ENCODE measurements around the gene RNF150.
"Not testable (repeated sequence)": the region's sequence is repeated elsewhere in the genome, so short reads cannot be mapped to it uniquely, and the experiment has no call there.

RNF150 gene

DNA sequence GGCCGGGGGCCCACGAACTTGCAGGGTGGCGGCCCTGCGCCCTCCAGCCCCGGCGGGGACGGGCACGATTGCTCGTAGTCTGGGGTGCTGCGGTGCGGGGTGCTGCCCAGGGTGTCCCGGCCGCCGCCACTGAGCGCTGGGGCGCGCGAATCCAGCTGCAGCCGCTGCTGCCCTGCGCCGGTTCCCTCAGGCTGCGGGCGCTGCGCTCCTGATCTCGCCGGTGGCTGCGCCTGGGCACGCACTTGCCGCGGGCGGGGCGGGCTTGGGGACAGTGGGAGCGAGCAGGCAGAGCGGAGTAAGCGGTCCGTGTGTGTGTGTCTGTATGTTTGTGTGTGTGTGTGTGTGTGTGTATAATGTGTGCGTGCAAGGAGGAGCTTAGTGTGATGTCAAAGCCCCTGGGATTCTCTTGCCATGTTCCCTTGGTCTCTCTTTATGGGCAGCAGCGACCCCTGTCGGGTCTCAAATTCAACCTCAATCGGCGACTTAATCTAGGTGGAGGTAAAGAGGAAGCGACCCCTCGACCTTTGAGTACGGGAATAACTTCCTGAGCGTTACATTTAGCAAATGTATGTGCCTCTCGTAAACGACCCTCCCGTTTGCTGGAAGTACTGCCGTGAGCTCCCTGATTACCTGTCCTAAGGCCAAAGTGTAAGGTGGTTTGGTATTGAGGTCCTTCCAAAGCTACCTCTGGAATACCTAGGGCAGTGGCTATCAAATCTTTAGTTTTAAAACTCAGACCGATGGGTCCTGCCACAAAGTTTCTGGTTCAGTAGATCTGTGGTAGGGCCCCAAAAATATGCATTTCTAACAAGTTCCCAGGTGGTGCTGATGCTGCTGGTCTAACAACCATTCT is at the start of gene RNF150:
Gene RNF150 (minus strand): TSS at position 324 of the 853 bp plus-strand sequence.
- DNase-seq = peak; percentile 89

DNA sequence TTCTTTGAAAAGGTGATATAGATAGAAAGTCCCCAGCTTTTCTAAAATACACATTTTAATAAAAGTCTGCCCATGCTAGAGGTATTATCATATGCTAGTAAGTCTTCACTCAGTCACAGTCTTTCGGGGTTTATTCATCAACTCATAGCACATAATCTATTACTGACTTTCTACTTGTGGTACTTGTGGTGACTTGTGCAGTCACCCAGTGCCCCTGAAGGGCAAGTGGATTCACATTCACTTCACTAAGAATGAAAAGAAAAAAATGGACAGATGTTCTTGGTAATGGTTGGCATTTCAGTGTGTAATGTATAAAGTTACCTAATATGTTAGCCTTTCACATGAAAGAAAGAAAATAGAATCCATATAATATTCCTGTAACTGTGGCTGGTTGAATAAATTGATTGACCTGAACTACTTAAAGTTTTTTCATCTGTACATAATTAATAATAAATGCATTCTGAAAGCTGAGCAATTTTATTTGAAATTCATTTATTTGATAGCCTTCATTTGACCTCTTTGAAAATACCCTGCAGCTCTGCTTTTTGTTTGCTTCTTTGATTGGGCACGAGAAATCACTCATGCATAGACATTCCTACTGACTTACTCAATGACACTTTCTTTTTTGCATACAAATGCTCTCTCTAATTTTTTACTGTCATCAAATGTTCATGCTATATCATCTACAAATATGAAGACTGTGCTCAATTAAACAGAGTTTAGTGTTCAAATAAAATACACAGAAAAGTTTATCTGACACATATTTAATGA is 47.9 kb upstream of the RNF150 start:
- no peak for DNase-seq

DNA sequence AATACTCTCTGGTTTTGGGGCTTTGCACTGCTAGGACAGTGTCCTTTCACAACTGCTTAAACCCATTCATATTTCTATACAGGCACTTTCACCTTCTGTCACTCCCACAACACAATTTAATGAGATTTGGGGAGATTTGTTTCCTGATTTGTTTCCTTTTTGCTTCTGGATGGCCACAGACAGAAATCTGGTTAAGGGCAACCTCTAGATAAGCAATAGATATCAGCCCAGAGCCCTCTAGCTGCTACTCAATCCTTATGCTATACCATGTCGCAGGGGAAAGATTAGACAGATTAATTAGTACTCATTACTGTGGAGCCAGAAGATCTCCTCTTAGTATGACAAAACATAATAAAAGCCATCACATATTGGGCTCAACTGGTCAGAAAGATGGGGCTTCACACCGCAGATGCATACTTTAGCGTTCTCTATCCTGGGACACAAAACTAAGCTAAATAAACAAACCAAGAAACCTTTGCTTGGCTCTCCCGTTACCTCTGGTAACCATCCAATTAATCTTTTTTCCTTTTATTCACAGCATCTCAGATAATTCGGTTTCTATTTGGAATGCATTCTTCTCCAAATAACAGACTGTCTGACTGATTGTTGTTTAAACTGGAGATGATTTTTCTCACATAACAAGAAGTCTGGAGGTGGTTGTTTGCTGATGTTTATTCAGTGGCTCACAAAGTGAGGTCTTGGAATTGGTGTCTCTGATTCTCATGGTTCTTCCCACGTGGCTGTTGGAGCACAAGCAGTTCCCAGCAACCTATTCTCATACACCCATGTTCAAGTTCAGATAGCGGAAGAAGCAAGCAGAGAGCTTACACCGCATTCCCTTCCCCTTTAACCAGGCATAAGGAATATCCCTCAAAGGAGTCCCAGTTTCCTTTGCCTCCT is 46.5 kb upstream of the RNF150 start:
- DNase-seq = no peak

DNA sequence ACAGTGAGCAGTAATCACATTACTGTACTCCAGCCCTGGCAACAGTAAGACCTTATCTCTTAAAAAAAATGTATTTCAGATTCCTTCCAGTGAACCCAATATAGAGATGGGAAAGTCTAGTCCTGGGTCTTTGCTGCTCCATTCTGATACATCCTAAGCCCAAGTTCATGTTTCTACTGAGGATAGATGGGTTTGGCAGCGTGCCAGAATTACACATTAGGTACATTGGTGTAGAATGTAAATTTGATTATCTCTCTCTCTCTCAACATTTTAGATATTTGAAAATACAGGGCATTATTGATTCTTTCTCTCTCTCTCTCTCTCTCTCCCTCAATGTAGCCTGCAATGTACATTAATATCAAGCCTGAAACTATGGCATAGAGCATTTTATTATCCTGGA is 43.9 kb upstream of the RNF150 start:
- DNase-seq = no peak

DNA sequence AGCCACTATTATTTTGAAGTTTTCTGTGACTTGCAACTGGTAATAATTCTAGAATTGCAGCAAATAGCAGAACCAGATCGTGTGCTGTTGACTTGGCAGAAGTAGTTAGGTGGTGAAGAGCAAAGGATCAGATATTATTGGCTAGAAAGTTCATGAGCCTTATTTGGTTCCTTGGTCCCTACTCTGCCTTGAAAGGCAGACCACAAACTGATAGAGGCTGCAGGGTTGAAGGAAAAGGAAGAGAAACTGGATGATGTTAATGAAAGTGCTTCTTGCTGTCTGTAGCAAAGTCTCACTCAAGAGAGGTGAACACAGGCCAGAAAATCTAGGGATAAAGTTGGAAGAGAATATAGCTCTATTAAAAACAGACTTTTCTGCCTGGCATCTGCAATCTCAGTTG is 41.2 kb upstream of the RNF150 start:
- no peak for DNase-seq

DNA sequence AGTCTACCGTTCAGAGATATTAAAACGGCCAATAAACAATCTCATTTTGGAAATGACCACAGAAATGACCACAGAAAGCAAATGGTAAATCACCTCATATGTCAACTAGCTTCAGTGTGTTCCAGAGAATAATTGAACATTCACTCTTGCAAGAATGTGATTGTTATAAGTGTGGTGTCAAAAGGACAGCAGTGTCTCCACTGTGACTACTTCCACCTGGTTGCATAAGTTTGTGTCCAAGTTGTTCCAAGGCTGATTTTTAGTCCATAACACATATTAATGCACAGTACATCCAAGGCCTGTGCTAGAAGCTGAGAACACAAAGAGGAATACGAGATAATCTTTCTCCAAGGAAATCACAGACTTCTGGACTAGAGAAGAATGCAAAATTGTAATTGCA is 37.4 kb upstream of the RNF150 start:
- no peak for DNase-seq

DNA sequence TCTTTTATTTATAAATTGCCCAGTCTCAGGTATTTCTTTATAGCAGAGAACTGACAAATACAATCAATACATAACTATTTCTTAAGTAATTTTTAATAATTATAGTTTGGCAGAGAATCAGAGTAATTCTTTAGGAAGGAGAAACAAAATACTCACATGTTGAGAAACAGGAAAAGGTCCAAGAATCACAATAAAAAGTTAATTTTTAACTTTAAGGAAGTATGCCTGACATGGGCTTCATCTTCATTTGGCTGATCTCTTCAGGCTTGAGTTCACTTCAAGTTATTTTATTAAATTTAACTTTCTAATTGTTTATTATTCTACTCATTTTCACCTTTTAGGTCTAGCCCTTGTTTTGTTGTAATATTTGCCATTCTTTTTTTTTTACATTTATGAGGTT is 36.1 kb upstream of the RNF150 start:
- no peak for DNase-seq

DNA sequence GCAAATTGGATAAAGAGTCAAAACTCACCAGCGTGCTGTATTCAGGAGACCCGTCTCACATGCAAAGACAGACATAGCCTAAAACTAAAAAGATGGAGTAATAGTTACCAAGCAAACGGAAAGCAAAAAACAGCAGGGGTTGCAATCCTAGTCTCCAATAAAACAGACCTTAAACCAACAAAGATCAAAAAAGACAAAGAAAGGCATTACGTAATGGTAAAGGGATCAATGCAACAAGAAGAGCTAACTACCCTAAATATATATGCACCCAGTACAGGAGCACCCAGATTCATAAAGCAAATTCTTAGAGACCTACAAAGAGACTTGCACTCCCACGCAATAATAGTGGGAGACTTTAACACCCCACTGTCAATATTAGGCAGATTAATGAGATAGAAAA is 31.7 kb upstream of the RNF150 start:
- not testable (repeated sequence) for DNase-seq

DNA sequence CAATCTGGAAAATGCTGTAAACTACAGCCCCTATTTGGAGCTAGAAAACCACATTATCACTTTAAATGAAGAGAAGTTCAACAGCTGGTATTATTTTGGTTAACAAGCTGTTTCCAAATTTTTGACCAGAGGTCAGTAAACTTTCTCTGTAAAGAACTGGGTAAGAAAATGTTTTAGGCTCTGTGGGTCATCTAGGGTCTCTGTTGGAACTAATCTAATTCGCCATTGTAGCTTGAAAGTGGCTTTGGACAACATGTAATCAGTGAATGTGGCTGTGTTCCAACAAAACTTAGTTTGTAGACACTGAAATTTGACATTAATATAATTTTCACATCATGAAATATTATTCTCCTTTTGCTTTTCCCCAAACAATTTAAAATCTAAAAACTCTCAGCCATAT is 25.8 kb upstream of the RNF150 start:
- DNase-seq = no peak

DNA sequence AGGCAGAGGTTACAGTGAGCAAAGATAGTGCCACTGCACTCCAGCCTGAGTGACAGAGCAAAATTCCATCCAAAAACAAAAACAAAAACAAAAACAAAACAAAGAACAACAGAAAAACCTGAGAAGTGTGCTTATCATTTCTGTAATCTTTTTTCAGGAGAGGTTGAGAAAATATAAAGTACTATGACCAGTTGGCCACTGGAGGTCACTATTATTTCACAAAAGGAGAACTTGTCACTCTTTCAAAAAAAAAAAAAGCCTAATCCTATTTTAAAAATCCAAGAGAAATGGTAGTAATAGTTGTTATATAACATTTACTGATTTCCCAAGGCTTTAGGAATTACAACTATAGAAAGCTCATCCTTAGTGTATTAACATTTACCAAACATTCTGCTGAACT is 24.9 kb upstream of the RNF150 start:
- peak; percentile 19 for DNase-seq

DNA sequence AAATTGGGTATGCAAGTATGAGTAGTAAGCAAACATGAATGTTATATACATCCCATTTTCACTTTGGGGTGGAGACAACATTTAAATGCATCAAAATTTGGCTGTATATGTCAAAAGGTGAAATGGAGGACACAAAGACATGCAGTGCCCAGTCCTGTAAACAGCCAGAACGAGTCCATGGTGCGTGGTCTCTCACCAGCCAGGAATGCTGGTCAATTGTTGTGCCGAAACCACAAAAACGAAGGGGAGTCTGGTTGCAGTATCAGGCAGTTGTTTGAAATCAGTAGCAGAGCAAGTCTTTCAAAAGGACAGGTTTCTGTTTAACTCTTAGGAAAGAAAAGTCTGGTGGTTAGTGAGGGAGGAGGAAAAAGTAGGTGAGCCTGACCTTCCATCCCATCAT is 22.3 kb upstream of the RNF150 start:
- no peak for DNase-seq

DNA sequence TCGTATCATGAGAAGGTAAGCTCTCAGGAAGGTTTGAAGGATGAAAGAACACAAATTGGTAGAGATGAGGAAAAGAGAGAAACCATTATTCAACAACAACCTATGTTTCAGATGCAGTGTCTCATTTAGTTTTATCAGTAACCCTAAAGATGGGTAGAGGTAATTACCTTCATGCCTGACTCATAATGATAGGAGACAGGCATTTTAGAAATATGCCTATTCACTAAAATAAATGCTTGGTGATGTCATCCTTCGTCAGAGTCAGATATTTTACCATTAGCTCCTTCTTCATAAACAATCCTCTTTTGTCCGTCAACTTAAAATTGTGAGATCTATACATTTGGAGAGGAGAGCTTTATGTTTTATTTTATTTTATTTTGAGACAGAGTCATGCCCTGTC is 21.5 kb upstream of the RNF150 start:
- DNase-seq = no peak

DNA sequence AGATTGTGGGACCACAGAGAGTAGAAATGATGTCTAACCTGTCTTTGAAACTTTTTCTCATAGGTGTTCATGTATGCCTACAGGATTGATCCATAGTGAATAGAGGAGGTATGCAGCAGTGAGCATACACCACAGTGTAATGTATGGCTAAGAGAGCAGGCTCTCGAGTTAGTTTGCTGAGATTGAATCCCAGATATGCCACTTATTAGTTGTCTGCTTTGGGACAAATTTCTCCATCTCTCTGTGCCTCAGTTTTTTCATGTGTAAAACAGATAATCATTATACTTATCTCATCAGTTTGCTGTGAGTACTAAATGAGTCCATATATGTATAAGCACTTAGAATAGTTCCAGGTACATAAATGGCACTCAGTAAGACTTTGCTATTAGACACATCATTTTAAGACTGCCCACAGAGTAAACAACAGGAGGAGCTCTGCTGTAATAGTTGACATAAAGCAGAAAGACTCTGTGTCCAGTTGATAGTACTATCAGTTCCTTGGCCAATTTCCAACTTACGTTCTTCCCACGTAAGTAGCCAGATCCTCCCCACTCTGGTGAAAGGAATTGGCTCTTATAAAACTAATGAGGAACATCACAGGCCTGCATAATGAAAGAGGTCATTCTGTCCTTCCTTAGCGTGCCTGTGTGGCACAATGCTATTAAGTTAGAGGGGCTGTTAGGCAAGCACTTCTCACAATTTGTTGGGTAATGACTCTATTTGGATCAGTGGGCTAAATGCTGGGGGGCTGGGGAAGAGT is 20.7 kb upstream of the RNF150 start:
- no peak for DNase-seq

DNA sequence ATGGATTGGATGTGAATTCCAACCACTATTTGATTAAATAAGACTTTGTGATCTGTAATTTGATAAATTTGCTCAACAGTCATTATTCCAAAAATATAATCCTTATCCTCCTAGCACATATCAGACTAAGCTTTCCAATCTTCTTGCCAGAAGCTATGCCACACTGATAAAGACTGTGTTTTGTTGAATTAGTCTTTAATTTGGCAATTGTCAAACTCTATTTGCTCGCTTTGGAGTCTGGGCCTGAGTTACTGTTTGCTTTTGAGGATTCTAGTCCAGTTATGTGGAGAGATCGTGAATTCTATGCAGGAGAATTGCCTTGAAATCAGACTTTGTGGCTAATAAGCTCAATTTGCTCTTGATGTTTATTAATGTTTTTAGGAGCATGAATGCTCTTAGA is 10.9 kb upstream of the RNF150 start:
- DNase-seq = no peak

DNA sequence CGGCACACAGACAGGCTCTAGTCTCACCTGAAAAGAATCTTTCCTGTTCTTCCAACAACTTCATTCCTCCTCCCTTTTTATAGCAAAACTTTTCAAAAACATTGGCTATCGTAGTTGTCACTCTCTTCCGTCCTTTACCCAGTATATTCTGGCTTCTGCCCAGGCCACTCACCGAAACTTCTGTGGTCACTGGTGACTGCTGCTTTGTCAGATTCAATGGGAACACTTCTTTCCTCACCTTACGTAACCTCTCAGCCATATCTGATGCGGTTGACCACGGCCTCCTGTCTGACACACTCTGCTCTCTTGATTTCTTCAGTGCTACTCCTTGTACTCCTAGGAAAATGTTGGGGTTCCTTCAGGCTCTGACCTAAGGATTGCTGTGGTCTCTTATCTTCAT is 9.2 kb upstream of the RNF150 start:
- DNase-seq = no peak

DNA sequence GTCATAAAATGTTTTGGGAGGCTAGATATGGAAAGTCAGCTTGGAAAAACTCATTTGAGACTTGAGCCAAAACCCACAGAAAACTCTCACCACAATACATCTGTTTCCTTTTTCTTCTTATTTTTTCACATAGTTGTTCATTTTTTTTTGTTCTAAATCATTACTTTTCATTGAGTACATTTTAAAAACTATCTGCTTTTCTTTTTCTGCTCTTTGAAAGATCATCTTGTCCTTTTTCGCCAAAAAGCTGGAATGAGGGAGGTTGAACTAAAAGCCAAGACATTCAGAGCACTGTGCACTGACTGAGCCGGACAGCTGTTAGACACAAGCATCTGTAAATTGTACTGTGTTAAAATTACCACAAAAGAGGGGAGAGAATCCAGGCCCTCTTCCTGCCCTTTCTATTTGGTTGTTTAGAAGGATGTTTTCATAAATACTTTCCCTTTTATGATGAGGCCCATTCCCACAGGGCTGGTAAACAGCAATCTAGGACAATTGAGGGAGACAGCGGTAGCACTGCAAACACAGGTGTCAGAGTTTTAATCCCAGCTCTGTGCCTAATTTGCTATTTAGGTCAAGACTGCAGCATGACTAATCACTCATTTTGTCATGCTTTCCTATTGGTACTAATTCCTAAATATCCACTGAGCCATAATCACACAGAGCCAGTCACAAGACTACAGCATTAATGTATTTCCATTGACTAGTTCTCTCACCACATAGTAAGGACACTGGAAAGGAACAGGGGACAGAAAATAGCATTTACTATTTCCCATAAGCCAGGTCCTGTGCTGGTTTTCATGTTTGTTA is 7.3 kb upstream of the RNF150 start:
- DNase-seq = no peak

DNA sequence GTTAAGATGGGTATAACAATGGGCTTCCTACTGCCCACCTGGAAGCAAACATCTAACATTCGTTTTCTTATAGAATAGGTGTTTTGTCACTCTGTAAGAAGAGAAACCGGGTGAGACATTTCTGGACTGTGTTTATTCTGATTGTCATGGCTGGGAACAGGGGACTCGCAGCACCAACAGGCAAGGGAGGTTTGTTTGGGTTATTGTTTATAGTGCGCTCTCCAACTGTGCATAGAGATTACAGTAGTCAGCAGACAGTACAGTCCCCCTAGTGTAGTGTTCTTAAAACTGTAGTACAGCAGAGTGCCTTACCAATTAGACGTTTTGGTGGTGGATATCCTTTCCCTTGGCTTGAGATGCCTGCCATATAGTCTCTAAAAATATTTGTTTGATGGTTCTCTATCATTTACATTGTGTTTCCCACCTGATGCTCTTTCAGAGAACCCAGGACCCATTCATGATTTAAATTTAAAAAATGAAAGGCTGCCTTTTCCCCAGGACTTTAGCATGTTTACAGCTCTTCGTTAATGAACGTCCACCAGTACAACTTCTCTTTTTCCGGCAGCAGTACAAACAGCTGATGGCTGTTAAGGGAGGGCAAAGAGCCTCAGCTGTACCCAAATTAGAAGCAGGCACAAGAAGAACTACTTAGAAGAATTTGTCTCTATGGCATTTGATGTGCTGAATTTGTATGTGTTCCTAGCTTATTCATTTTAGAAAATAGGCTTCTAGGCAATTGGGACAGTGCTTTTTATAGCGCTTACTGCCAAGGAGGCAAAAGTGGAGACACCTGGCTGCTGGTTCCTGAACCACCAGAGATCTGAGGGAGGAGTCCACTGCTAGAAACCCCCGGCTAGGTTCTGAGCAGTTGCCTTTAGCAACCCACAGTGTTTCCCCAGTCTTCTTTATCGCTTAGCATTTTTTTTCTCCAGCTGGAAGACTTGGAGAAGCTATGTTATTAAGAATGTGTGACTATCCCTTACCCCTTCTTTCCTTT is 1.0 kb upstream of the RNF150 start:
- no peak for DNase-seq

DNA sequence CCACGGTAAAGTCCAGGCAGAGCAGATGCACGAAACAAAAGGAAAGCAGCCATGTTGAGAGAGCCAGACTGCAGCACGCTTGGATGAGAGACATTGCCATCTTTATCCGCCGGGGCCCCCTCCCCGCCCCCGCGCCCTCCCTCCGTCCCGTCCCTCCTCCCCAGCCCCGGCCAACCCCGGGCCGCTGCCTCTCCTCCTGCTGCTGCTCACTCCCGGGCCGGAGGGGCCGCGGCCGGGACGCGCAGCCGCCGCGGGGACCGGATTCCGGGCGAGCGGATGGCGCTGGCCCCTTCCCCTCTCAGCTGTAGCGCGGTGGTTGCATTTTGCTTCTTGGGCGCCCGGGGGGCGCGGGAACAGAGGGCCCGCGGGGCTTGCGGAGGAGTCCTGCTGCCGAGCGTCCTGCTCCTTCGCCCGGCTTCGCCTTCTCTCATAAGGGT is 542 bp downstream of the RNF150 start:
- DNase-seq = no peak

DNA sequence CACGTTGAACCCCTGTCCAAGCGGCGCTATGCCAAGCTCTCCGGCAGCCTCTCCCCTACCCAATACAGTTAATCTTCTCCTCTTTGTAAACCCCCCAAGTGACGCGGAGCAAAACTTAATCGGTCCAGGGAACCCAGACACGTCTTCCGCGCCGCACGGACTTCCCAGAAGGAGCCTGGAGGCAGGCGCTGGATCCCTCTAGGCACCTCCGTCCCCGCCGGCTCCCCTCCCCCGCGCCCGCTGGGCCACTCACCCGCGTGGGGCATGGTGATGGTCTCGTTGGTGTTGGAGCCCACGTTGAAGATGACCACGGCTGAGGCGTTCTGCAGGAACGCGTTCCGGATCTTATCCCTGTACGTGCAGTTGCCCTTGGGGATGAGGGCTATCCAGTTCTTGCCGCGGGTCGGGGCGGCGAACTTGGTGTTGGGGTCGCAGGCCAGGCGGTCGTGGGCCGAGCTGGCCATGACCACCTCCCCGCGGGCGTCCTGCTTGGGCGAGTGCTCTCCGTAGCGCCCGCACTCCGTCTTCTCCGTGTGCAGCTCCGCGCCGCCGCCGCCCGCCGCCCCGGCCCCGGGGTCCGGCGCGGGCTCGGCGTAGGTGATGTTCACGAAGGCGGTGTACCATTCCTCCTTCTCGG is 1.1 kb downstream of the RNF150 start:
- DNase-seq = no peak

DNA sequence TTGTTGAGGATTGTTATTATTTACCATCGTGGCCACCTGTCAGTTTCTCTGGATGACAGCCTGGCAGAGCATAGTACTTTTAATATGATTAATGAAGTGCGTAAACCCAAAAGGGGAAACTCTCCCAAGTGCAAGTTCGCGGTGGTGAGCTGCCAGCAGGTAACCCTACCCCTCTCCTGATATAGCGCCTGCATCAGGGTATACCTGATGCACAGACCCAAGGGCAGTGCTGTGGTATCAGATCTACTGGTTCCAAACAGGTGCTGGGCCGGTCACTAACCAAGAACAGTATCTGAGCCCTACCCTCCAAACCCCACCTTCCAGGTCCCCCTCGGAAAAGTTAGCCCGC is 1.6 kb downstream of the RNF150 start:
- DNase-seq = no peak

Data from NCI-H1694 (cell line).